GM18861 (cell line): ENCODE data around the gene KCNQ4.

Experiments
- ATAC-seq: cut with Tn5 transposase; IDR thresholded peaks from one replicate; pipeline ENCODE4 v1.9.1; 2021; ENCODE audit not compliant: unreplicated experiment

Gene KCNQ4

DNA sequence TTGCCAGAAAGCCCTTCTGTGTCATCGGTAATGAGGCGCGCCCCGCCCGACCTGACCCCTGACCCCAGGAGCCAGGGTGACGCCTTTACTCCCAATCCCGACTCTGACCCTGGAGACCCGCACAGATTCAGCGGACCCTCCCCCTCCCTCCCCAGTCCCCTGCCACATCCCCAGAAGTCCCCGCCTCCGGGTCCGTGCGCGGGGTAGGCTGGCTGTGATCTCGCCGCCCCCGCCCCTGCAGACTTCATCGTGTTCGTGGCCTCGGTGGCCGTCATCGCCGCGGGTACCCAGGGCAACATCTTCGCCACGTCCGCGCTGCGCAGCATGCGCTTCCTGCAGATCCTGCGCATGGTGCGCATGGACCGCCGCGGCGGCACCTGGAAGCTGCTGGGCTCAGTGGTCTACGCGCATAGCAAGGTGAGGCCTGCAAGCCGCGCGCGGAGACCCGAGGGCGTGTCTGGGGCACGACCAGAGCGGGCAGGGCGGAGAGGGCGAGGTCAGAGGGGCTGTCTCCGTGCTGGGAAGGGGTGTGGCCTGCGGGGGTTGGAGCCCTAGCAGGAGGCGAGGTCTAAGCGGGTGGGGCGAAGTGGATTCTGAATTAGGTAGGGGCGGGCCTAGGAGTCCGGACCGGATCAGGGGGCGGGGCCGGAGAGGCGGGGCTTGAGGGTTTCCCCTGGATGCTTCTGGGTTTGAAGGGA is 34.8 kb downstream of the KCNQ4 start:
- no peak for ATAC-seq

DNA sequence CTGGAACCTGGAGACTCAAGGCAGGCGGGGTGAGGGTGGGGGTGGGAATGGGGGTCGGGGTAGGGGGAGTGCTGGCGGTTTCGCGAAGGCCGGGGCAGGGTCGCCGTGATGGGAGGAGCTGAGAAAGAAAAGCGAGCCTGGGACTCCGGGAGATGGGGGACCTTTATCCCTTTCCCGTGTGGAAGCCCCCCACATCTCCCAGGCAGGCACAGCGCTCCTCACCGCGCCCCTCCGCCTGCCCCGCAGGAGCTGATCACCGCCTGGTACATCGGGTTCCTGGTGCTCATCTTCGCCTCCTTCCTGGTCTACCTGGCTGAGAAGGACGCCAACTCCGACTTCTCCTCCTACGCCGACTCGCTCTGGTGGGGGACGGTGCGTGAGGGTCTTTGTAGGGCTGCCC is 35.5 kb downstream of the KCNQ4 start:
- no peak for ATAC-seq

DNA sequence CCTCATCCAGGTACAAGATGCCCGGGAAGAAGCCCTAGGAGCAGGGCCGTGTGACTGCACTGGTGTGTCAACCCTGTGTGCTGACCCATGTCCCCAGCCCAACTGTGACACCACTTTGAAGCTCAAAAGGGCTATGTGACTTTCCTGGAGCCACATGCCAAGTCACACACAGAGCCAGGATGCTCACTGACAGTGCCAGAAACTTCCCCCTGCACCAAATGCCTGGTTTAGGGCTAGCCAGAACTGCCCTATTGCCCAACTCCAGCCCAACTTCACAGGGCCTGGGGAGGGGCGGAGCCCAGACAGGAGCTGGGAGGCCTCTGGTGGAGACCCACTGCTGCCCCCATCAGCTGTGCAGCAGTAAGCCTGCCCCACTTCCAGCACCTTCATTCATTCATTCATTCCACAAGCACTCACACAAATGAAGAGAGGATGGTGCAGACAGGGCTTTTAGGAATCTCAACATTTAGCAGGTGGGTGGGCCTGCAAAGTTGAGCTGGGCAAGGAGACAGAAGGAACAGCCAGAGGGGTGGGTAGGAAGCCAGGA is 36.7 kb downstream of the KCNQ4 start:
- ATAC-seq: no peak

DNA sequence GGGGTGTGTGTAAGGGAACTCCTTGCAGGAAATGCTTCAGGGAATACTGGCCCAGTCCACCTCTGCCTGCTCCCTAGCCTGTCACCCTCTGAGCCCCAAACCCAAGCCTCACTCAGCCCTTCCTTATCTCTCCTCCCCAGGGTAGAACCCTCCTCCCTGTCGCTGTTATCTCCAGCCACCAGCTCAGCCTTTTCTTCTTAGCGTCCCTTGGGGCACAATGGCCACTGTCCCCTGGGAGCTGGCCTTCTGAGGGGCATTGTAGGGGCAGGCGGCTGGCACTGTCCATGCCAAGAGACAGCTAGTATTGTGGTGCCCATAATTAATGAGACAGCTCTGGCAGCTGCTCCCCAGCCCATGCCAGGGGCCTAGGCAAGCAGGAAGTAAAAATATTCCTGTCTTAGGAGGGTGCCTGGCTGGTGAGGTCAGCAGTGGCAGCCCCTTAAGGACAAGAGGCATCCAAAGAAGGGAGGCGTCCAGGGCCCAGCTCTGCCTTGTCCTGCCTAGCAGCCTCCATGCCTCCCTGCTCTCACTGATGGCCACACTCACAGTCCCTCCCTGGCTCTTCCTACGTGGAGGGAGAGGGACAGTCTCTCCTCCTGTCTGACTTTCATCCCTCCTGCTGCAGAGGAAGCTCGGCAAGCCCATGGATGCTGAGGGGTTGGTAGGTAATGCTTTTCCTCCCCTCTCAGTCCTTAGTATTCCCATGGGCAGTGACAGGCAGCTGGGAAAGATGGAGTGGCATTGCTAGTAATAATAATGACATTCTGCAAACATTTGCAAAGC is 37.5 kb downstream of the KCNQ4 start:
- ATAC-seq: no peak

DNA sequence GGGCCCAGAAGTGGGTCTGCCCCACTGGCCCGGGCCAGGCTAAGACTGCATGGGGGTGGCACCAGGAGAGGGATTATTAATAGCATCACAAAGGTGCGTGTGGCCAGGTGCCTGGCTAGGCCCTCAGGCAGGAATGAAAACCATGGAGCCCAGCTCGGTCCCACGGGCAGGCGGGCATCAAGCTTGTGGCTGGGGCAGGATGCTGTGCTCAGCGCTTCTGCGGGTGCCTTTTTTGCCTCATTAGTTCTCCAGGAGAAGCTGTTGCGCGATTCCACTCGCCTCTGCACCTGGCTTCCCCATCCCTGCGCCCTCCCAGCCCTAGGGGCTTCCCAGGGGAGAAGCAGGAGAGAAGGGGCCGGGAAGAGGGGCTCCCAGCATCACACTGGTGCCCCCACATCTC is 39.3 kb downstream of the KCNQ4 start:
- no peak for ATAC-seq

DNA sequence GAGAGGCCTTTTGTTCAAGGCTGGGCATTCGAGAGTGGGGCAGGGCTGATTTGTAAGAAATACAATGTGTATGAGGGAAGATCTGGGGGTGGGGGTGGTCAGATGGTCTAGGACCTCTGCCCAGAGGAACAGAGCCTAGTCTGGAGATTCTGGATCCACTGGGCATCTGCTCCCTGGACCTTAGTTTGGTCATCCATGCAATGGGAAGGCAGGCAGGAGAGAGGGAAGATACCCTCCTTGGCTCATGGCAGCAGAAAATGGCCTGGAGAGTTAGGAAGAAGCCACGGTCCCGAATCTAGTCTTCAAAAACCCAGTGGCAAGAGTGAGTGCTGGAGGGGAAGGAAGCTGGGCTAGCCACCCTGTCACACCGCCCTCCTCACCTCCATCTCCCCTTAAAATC is 39.8 kb downstream of the KCNQ4 start:
- ATAC-seq: no peak

DNA sequence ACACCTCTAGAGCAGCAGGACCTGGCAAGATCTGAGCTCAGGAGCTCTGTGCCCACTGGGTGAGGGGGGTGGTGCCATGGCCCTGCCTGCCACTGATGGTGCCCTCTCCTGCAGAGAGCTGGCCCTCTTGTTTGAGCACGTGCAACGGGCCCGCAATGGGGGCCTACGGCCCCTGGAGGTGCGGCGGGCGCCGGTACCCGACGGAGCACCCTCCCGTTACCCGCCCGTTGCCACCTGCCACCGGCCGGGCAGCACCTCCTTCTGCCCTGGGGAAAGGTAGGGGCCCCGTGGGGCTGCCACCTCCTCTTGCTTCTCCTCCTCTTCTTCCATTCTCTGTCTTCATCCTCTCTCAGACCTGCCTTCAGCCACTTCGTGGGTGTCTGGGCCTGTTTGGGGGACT is 40.4 kb downstream of the KCNQ4 start:
- no peak for ATAC-seq

DNA sequence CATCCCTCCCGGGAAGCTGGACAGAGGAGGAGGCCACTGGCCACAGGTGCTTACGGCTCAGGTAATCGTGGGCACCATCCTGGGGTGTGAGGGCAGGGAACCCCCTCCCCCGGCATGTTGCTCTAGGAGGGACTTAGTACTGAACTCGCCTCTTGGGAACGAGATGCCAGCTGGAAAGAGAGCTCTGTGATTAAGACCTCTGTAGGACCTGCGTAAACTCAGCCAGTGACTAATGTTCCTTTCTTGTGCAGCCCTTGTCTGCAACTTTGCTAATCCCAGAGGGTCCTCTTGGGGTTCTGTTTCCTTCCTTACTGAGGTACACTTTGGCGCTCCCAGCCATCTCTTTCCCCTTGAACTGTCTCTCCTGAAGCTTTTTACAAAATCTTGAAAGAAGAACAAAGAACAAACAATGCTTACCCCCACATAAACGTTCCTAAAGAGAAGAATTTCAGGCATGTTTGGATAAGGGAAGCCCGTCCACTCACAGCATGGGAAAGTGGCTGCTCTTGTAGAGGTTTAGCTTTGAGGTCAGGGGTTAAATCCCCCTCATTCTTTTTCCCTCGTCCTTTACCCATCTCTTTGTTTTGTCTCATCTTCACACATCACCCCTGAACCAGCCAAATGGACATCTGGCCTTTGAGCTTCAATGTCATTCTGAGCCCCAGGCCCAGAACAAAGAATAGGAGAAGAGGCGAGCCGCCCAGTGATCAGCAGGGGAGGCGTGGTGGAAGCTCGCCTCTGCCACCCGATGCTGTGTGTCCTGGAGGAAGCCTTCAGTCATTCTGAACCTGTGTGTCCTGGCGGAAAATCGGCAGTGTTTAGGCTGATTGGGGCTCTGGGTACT is 41.2 kb downstream of the KCNQ4 start:
- ATAC-seq: no peak

DNA sequence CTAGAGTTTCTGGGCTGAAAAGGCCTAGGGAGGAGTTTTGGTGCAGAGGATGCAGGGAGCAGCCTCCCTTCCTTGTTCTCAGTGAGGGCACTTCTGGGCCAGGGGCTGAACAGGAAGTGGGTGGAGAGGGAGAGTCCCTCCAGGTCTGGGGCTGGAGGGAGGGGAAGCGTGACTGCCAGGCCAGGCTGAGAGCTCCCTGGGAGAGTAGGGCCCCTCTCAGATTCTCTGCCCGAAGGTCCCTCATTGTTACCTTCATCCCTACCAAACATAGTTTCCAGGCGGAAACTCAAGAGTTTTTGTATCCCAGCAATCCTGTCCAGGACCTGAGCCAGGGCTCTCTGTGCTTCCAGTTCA is 41.8 kb downstream of the KCNQ4 start:
- no peak for ATAC-seq

DNA sequence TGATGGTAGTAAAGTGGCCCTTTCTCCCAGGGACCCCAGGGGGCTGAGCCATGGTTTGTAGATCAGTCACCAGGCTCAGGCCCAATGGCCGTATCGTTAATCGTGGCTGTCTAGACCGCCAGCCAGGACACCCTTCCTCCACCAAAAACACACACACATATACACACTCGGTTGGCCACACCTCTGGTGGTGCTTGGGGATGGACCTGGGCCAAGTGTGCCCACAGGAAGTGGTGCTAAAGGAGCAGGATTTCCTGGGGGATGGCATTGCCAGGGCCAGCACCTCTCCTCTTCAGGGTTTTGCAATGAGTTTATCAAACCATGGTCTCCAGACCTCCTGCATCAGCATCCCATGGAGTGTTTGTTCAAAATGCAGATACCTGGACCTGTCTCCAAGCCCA is 42.4 kb downstream of the KCNQ4 start:
- ATAC-seq: no peak

DNA sequence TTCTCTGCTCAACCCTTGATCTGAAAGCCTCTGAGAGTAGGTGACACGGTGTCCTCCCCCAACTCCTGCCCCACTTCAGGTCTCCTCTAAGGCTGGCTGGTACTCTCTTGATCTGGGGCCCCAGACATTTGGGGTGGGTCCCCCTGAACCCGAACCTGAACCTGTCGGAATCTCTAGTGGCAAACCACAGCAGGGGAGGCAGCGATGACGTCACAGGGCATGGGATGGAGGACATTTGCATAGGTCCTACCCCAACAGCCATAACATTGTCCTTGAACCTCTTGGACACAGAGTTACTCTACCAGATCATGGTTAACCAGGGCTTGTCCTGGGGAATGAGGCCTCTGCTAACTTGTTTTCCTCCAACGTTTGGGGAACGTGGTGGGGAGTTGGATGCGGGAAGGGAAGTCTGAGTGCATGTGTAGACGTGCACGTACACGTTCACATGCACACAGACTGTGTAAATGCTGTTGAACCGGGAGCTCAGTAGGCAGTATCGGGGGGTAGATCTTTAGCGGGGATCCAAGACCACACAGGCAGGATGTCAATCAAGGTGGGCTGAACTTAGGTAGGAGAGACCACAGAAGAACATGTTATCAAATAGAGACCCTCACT is 46.2 kb downstream of the KCNQ4 start:
- ATAC-seq: no peak

DNA sequence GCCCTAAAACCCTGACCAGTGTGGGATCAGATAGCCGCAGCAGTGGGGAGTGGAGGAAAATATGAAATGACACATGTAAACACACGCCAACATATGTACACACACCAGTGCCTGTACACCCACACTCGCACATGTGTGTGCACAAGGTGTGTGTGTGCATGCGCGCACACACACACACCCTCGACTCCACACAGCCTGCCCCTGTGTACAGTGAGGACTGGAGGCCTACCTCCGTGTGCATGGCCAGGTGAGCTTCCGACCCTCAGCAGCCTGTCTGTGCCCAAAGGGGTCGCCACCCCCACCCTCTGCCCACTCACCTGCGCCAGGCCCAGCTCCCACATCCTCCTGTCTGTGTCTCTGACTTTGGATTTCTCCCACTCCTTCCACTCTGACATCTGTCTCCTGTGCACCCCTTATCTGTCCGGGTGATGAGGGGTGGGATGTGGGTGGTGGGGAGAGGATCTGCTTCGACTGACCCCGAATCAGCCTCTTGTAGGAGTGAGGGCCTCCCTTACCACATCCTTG is 46.9 kb downstream of the KCNQ4 start:
- no peak for ATAC-seq

DNA sequence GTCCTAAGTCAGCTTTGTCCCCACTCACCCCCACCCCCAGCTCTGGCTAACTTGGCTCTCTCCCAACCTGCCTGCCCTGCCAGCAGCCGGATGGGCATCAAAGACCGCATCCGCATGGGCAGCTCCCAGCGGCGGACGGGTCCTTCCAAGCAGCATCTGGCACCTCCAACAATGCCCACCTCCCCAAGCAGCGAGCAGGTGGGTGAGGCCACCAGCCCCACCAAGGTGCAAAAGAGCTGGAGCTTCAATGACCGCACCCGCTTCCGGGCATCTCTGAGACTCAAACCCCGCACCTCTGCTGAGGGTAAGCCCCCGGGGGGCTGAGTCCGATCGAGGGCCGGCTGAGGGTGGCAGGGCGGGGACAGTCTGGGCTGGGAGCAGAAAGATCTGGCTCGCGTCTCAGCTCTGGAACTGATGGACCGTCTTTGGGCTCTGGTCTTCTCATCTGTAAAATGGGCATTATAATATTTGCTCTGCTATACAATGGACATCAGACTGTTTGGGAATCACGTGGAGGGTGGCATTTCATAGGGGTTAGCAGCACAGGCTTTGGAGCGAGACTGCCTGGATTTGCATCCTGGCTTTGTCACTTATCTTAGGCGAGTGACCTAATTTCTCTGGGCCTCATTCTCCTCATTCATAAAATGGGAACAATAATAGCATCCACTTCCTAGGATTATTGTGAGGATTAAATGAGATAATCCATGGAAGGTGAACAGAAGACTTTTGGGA is 47.6 kb downstream of the KCNQ4 start:
- ATAC-seq: no peak

DNA sequence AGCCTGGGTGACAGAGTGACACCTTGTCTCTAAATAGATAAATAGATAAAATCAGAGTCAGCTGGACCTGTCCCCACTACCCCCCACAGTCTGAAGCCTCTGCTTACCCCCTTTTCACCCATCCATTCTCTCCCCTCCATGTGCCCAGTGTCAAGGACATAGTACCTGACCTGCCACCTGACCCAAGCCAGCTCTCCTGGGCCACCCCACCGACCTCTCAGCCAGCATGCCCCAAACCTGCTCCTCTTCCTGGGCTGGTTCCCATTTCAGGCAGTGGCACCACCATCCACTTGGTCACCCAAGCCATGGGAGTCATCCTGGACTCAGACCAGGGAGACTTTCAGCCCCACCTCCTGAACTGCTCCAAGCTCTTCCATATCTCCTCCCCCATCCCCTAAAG is 50.4 kb downstream of the KCNQ4 start:
- no peak for ATAC-seq

DNA sequence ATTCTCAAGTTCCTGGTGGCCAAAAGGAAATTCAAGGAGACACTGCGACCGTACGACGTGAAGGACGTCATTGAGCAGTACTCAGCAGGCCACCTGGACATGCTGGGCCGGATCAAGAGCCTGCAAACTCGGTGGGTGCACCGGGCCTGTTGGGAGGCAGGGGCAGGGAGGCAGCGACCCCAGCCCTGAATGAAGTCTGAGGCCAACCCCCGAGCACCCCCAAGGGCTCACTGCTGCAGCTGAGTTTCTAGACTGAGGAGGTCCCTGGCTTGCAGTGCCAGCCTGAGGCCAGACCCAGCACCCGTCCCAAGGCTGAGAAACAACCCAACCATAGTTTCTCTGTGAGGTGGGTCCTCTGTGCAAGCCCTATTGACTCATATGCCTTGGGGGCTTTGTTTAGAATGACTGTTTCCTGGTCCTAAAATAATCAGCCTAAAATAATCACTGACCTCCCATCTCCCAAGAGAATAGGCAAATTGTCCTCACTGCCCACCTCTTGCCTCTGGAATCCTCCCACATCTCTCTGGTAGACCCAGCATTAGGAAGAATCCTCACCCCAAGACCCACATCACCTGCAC is 51.5 kb downstream of the KCNQ4 start:
- ATAC-seq: no peak

DNA sequence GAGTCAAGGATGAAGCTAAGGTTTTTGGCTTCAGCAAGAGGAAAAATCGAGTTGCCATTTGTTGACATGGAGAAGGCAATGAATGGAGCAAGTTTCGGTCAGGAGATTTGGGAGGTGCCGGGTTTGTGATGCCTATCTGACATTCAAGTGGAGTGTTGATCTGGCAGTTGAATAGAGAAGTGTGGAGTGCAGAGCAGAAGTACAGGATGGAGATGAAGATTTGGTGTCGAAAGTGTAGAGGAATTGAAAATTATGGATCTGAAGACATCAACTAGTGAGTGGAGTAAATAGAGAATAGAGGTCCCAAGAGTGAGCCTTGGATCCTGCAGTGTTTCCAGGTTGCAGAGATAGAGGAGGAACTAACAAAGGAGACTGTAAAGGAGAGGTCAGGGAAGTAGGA is 52.7 kb downstream of the KCNQ4 start:
- ATAC-seq: no peak

DNA sequence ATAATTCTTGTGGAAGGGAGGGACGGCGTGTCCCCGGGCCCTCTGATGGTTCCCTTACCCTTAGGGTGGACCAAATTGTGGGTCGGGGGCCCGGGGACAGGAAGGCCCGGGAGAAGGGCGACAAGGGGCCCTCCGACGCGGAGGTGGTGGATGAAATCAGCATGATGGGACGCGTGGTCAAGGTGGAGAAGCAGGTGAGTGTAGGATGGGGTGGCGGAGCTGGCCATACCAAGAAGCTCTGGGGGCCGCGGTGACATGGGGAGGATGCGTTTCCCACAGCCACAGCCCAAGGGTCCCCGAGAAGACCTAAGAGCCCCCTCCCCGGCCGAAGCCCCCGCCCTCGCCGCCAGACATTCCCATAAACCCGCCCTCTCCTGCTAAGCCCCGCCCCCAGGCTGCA is 54.0 kb downstream of the KCNQ4 start:
- no peak for ATAC-seq

DNA sequence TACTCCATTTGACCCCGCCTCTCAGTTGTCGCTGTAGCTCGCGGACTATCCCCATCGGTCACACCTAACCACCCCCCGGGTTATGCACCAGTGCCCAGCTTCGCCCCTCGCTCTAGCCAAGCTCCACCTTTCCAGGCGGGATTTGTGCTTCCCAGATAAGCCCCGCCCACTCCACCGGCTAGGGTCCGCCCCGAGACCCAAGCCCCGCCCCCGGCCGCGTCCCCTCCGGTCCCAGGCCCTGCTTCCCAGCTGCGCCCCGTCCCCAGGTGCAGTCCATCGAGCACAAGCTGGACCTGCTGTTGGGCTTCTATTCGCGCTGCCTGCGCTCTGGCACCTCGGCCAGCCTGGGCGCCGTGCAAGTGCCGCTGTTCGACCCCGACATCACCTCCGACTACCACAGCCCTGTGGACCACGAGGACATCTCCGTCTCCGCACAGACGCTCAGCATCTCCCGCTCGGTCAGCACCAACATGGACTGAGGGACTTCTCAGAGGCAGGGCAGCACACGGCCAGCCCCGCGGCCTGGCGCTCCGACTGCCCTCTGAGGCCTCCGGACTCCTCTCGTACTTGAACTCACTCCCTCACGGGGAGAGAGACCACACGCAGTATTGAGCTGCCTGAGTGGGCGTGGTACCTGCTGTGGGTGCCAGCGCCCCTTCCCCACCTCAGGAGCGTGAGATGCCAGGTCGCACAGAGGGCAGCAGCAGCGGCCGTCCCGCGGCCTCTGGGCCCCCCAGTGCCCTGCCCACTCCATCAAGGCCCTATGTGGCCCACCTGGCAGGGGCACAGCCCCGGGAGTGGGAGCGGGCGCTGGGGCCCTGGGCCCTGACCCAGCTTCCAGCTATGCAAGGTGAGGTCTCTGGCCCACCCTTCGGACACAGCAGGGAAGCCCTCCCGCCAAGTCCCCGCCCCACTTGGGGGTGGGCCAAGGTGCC is 54.7 kb downstream of the KCNQ4 start:
- no peak for ATAC-seq
